ENCODE results near the gene SNX18. TPM values are rescaled to one million over a fixed set of nuclear protein-coding genes. Genes with fewer than 3 reads are reported as not detected.

The SNX18 gene
- total and polyA plus RNA-seq, 12 donors: 4.1 to 31.0 (median 19.9) TPM

DNA sequence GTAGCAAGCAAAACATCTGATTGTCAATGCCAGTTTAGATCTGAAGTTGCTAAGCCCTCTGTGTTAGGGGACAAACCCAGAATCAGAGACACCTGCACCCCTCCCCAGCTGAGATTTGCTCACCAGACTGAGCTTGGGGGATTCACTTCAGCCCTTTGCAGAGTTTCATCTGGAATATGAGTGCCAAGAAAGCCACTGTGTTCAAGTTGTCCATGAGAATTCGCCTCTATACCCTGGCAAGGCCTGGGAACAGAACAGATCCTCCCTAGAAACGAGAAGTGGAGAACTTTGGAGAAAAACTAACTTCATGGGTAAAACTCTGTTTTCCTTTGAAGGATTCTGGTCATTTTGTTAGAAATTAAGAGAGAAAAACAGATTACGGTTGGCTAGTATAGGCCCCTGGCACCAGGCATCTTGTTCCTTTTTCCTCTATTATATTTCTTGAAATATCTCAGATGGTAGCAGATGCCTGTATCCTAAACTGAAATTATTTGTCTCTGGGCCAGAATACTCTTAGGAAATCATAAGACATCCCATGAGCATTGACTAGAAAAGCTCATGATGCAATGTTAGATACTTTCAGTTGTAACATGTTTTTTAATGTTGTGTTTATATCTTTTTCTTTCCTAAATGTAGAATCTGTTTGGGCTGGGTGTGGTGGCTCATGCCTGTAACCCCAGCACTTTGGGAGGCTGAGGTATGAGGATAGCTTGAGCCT lies 64.4 kb downstream of the SNX18 start:
- peaks cover 0 to 15% (median 3%) of the 10 kb centered on the region in 11 donors for H3K9me3 ChIP-seq
- TF ChIP-seq, protein P1, sequence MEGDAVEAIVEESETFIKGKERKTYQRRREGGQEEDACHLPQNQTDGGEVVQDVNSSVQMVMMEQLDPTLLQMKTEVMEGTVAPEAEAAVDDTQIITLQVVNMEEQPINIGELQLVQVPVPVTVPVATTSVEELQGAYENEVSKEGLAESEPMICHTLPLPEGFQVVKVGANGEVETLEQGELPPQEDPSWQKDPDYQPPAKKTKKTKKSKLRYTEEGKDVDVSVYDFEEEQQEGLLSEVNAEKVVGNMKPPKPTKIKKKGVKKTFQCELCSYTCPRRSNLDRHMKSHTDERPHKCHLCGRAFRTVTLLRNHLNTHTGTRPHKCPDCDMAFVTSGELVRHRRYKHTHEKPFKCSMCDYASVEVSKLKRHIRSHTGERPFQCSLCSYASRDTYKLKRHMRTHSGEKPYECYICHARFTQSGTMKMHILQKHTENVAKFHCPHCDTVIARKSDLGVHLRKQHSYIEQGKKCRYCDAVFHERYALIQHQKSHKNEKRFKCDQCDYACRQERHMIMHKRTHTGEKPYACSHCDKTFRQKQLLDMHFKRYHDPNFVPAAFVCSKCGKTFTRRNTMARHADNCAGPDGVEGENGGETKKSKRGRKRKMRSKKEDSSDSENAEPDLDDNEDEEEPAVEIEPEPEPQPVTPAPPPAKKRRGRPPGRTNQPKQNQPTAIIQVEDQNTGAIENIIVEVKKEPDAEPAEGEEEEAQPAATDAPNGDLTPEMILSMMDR (IDR thresholded peaks at IDR 0.05): no peak
- intact Hi-C loops (cut with DNase I): no loop called here
- H3K36me3 ChIP-seq: no peaks in the 10 kb centered on the region
- H3K27me3 ChIP-seq: no peaks in the 10 kb centered on the region
- H3K27ac ChIP-seq: peak overlapping the region in 8 of 10 donors; percentile 2 to 81 (median 56)
- 74 to 85% methylated on average over 3 of the region's 3 CpGs for WGBS, 2 donors
- DNase-seq (no peak), ATAC-seq (peak in 7 of 8 donors; percentile 47 to 68 (median 61))
- H3K4me3 ChIP-seq: no peak overlapping the region
- peaks cover 0 to 40% (median 9%) of the 10 kb centered on the region in 9 donors for H3K4me1 ChIP-seq

DNA sequence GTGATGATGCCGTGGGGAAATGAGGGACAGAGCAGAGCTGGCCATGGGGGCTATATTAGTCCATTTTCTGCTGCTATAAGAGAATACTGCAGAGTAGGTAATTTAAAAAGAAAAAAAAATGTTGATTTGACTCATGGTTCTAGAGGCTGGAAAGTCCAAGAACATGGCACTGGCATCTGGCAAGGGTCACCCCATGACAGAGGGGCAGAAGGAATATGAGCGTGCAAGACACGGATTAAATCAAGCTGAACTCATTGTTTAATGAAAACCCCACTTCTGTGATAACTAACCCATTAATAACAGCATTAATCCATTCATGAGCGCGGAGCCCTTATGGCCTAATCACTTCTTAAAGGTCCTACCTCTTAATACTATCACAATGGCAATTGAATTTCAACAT lies 68.8 kb downstream of the SNX18 start:
- Histone ChIP-seq H3K4me1 (peaks cover 0 to 33% (median 3%) of the 10 kb centered on the region in 9 donors), H3K9me3 (peaks cover 0 to 15% (median 3%) of the 10 kb centered on the region in 11 donors), H3K4me3 (no peak overlapping the region), H3K27ac (no peak overlapping the region), H3K36me3 (no peaks in the 10 kb centered on the region), H3K27me3 (no peaks in the 10 kb centered on the region)
- ATAC-seq (no peak), DNase-seq (no peak)
- intact Hi-C loops (cut with DNase I): no loop called here
- TF ChIP-seq, protein P1 (IDR thresholded peaks at IDR 0.05): no peak
- WGBS, 2 donors: 97 to 99% methylated on average over 5 of the region's 5 CpGs

DNA sequence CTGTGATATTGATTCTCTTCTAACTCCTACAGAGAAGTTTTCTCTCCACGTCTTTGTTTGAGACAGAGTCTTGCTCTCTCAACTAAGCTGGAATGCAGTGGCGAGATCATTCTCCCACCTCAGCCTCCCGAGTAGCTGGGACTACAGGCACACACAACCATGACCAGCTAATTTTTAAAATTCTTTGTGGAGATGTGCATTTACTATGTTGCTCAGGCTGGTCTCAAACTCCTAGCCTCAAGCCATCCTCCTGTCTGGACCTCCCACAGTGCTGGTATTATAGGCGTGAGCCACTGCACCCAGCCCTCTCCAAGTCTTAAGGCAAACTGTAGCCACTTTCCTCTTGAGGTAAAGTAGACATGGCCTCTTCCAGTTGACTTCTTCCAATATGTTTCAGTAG lies 72.2 kb downstream of the SNX18 start:
- ATAC-seq (no peak), DNase-seq (no peak)
- no peaks in the 10 kb centered on the region for H3K27me3 ChIP-seq
- H3K4me1 ChIP-seq: peaks cover 0 to 13% (median 0%) of the 10 kb centered on the region in 9 donors
- intact Hi-C loops (cut with DNase I): no loop called here
- no peak overlapping the region for H3K4me3 ChIP-seq
- H3K27ac ChIP-seq: peak overlapping the region in 1 of 10 donors; percentile 70
- WGBS, 2 donors: 96 to 97% methylated on average over 4 of the region's 4 CpGs
- TF ChIP-seq, protein P1 (IDR thresholded peaks at IDR 0.05): no peak
- peaks cover 0 to 15% (median 3%) of the 10 kb centered on the region in 11 donors for H3K9me3 ChIP-seq
- no peaks in the 10 kb centered on the region for H3K36me3 ChIP-seq

DNA sequence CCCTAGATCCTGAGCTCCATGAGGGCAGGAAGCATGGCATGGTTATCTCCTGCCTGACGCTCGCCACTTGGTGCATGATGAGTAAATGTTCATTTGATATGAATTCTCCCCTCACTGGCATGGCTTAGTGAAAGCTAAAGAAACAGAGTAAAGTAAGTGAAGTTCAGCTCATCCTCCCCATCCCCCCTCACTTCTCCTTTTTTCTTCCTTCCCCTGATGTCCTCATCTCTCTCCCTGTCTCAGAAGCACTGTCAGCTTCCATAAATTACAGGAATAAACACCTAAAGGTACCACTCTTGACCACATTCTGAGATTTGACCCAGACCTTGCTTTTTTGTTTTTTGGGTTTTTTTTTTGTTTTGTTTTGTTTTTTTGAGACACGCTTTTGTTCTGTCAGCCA lies 73.3 kb downstream of the SNX18 start:
- intact Hi-C loops (cut with DNase I): no loop called here
- H3K4me3 ChIP-seq: no peak overlapping the region
- DNase-seq: no peak
- TF ChIP-seq, protein P1 (IDR thresholded peaks at IDR 0.05): no peak
- H3K9me3 ChIP-seq: peaks cover 0 to 13% (median 3%) of the 10 kb centered on the region in 11 donors
- H3K36me3 ChIP-seq: no peaks in the 10 kb centered on the region
- ATAC-seq: peak in 2 of 8 donors; percentile 52 to 67
- H3K4me1 ChIP-seq: peaks cover 0 to 13% (median 0%) of the 10 kb centered on the region in 9 donors
- no peaks in the 10 kb centered on the region for H3K27me3 ChIP-seq
- 89 to 91% methylated on average over 3 of the region's 3 CpGs for WGBS, 2 donors
- H3K27ac ChIP-seq: peak overlapping the region in 1 of 10 donors; percentile 70
